K562 (cell line): ENCODE results near the gene ADNP. TPM values are rescaled to one million over a fixed set of nuclear protein-coding genes. Genes with fewer than 3 reads are reported as not detected.

Experiments used
- C11orf30 ChIP-seq: fragments of 450-650 bp; IDR thresholded peaks from 2 replicates; pipeline ENCODE4 v1.6.1; 2016; ENCODE audit warnings: low read depth, mild to moderate bottlenecking
- LARP7 ChIP-seq: fragments of 450-650 bp; IDR thresholded peaks from 2 replicates; pipeline ENCODE4 v1.6.1; 2016
- ZNF507 ChIP-seq: conservative IDR thresholded peaks from 2 replicates; pipeline ENCODE4 v1.6.1; 2017; ENCODE audit warnings: missing genetic modification characterization, missing compliant biosample characterization
- ZNF778 ChIP-seq: fragments of 450-650 bp; formaldehyde crosslinking; IDR thresholded peaks from 2 replicates; pipeline ENCODE4 v1.4.0; 2020; ENCODE audit warnings: mild to moderate bottlenecking, moderate library complexity
- polyA plus RNA-seq, 8 experiments: library from polyadenylated mRNA; depleted of rRNA in 4 of 8; stranded (reverse) in 5 of 8; unstranded in 3 of 8; fragments of >200 nt; fragmentation: Nextera tagmentation in 2 of 8; fragmentation: Illumina TruSeq in 1 of 8; extraction: Ambion mirVana in 2 of 8; extraction: Trizol in 1 of 8; gene quantifications; 2 replicates each; pipeline versions ENCODE4 v1.2.1 to v1.2.3, GENCODE V29; 2011 to 2014; ENCODE audit warnings: inconsistent platforms in 1 of 8, missing spikeins in 1 of 8
- total RNA-seq, 7 experiments: library from RNA; depleted of rRNA in 6 of 7; stranded (reverse); fragments of >200 nt in 6 of 7; fragmentation: Illumina TruSeq in 2 of 7; extraction: Trizol in 2 of 7; gene quantifications; 2 replicates each; pipeline versions ENCODE4 v1.2.1 to v1.2.3, GENCODE V29; 2011 to 2021; ENCODE audit warnings: low replicate concordance in 1 of 7
- TF ChIP-seq, protein P1 (sequence below): fragments of 200-800 bp; sonication (Bioruptor generic); IDR thresholded peaks from 2 replicates; pipeline ENCODE4 v1.6.1; 2017; ENCODE audit warnings: missing genetic modification characterization, missing compliant biosample characterization
- TF ChIP-seq, protein P2 (sequence below): sonication (generic); formaldehyde crosslinking; IDR thresholded peaks from 2 replicates; pipeline ENCODE4 v1.5.0; 2020; ENCODE audit warnings: missing genetic modification reagents
- TF ChIP-seq, protein P3 (sequence below), 3 experiments: fragments of 200-800 bp in 1 of 3; fragments of 250-450 bp in 1 of 3; fragments of 450-650 bp in 1 of 3; sonication (Bioruptor Pico) in 1 of 3; sonication (Bioruptor generic) in 1 of 3; formaldehyde crosslinking in 1 of 3; IDR thresholded peaks; 2 replicates each; pipeline versions ENCODE4 v1.6.1 to v1.8.0; 2016 to 2022; ENCODE audit warnings: mild to moderate bottlenecking in 2 of 3, missing genetic modification characterization in 2 of 3, missing compliant biosample characterization in 1 of 3, moderate library complexity in 1 of 3
- TF ChIP-seq, protein P4 (sequence below): fragments of 250-450 bp; sonication (Bioruptor Pico); IDR thresholded peaks from 2 replicates; pipeline ENCODE4 v1.6.1; 2021; ENCODE audit warnings: mild to moderate bottlenecking

Gene ADNP
- total and polyA plus RNA-seq, 9 of the 15 experiments (the other 6 are each of a cell fraction or from before 2014, with no cell fraction given), result 17.8 to 59.9 (median 25.3) TPM

DNA sequence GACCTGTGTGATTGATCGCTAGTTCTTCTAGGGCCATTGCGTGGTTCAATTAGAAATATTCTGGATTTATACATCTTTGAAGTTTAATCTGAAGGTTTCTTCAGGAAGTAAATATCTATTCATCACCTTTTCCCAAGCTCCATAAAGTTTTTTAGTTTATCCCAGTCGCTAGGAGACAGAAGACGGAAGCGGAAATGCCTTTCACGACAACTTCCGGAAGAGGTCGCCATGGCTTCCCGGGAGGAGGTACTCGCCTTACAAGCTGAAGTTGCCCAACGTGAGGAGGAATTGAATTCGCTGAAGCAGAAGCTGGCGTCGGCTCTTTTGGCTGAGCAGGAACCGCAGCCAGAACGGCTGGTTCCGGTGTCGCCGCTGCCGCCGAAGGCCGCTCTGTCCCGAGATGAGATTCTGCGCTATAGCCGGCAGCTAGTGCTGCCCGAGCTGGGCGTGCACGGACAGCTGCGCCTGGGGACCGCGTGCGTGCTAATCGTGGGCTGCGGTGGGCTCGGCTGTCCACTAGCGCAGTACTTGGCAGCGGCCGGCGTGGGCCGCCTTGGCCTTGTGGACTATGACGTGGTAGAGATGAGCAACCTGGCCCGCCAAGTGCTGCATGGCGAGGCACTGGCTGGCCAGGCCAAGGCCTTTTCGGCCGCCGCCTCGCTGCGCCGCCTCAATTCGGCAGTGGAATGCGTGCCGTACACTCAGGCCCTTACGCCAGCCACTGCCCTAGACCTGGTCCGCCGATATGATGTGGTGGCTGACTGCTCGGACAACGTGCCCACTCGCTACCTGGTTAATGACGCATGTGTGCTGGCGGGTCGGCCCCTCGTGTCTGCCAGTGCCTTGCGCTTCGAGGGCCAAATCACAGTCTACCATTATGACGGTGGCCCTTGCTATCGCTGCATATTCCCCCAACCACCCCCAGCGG is 27.6 kb upstream of the ADNP start, which contains the start of gene MOCS3 (continued):
- TF ChIP-seq, protein P1, sequence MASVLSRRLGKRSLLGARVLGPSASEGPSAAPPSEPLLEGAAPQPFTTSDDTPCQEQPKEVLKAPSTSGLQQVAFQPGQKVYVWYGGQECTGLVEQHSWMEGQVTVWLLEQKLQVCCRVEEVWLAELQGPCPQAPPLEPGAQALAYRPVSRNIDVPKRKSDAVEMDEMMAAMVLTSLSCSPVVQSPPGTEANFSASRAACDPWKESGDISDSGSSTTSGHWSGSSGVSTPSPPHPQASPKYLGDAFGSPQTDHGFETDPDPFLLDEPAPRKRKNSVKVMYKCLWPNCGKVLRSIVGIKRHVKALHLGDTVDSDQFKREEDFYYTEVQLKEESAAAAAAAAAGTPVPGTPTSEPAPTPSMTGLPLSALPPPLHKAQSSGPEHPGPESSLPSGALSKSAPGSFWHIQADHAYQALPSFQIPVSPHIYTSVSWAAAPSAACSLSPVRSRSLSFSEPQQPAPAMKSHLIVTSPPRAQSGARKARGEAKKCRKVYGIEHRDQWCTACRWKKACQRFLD, result no peak
- TF ChIP-seq, protein P2, sequence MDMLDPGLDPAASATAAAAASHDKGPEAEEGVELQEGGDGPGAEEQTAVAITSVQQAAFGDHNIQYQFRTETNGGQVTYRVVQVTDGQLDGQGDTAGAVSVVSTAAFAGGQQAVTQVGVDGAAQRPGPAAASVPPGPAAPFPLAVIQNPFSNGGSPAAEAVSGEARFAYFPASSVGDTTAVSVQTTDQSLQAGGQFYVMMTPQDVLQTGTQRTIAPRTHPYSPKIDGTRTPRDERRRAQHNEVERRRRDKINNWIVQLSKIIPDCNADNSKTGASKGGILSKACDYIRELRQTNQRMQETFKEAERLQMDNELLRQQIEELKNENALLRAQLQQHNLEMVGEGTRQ (CRISPR knock-in tag), result no peak
- TF ChIP-seq LARP7, result no peak
- TF ChIP-seq, protein P3, sequence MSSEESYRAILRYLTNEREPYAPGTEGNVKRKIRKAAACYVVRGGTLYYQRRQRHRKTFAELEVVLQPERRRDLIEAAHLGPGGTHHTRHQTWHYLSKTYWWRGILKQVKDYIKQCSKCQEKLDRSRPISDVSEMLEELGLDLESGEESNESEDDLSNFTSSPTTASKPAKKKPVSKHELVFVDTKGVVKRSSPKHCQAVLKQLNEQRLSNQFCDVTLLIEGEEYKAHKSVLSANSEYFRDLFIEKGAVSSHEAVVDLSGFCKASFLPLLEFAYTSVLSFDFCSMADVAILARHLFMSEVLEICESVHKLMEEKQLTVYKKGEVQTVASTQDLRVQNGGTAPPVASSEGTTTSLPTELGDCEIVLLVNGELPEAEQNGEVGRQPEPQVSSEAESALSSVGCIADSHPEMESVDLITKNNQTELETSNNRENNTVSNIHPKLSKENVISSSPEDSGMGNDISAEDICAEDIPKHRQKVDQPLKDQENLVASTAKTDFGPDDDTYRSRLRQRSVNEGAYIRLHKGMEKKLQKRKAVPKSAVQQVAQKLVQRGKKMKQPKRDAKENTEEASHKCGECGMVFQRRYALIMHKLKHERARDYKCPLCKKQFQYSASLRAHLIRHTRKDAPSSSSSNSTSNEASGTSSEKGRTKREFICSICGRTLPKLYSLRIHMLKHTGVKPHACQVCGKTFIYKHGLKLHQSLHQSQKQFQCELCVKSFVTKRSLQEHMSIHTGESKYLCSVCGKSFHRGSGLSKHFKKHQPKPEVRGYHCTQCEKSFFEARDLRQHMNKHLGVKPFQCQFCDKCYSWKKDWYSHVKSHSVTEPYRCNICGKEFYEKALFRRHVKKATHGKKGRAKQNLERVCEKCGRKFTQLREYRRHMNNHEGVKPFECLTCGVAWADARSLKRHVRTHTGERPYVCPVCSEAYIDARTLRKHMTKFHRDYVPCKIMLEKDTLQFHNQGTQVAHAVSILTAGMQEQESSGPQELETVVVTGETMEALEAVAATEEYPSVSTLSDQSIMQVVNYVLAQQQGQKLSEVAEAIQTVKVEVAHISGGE (CRISPR knock-in tag; IDR thresholded peaks at IDR 0.05), result peak; percentile 42 to 71 (median 48); a peak in 4 of 6 replicates
- no peak for TF ChIP-seq ZNF778 (CRISPR knock-in tag)
- TF ChIP-seq, protein P4, sequence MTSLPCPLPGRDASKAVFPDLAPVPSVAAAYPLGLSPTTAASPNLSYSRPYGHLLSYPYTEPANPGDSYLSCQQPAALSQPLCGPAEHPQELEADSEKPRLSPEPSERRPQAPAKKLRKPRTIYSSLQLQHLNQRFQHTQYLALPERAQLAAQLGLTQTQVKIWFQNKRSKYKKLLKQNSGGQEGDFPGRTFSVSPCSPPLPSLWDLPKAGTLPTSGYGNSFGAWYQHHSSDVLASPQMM (CRISPR knock-in tag), result no peak
- peak; percentile 98 for TF ChIP-seq C11orf30
- no peak for TF ChIP-seq ZNF507 (tag)
